ENCODE measurements around the gene UBE4B. TPM values are rescaled to one million over a fixed set of nuclear protein-coding genes. Genes with fewer than 3 reads are reported as not detected.

Gene UBE4B
- total and polyA plus RNA-seq, 10 donors = 8.8 to 53.8 (median 40.5) TPM

- H3K27me3 ChIP-seq (replicated peaks in 1 of 7) = no peaks in the 10 kb centered on the region
- no peak for DNase-seq
- H3K36me3 ChIP-seq = peaks cover 0 to 2% (median under 1%) of the 10 kb centered on the region in 6 donors
- no peak overlapping the region for H3K4me3 ChIP-seq
- no peak overlapping the region for H3K27ac ChIP-seq
- H3K4me1 ChIP-seq = no peaks in the 10 kb centered on the region
- TF ChIP-seq POLR2A (IDR thresholded peaks at IDR 0.05) (no peak), POLR2AphosphoS5 (IDR thresholded peaks at IDR 0.05) (no peak)
- TF ChIP-seq, protein P1, sequence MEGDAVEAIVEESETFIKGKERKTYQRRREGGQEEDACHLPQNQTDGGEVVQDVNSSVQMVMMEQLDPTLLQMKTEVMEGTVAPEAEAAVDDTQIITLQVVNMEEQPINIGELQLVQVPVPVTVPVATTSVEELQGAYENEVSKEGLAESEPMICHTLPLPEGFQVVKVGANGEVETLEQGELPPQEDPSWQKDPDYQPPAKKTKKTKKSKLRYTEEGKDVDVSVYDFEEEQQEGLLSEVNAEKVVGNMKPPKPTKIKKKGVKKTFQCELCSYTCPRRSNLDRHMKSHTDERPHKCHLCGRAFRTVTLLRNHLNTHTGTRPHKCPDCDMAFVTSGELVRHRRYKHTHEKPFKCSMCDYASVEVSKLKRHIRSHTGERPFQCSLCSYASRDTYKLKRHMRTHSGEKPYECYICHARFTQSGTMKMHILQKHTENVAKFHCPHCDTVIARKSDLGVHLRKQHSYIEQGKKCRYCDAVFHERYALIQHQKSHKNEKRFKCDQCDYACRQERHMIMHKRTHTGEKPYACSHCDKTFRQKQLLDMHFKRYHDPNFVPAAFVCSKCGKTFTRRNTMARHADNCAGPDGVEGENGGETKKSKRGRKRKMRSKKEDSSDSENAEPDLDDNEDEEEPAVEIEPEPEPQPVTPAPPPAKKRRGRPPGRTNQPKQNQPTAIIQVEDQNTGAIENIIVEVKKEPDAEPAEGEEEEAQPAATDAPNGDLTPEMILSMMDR (IDR thresholded peaks at IDR 0.05 in 8 of 11, conservative IDR thresholded peaks at IDR 0.05 in 3 of 11) = no peak
- intact Hi-C loops (cut with DNase I; ENCODE audit: low total_unique reads) = no loop called here
- 92 to 98% (median 98%) methylated on average over 4 of the region's 4 CpGs for WGBS, 5 donors
- peaks cover 0 to 6% (median 0%) of the 10 kb centered on the region in 8 donors for H3K9me3 ChIP-seq
These were observed 154.2 kb downstream of the UBE4B start for GRCh38 chr1:10187026-10187334.

DNA sequence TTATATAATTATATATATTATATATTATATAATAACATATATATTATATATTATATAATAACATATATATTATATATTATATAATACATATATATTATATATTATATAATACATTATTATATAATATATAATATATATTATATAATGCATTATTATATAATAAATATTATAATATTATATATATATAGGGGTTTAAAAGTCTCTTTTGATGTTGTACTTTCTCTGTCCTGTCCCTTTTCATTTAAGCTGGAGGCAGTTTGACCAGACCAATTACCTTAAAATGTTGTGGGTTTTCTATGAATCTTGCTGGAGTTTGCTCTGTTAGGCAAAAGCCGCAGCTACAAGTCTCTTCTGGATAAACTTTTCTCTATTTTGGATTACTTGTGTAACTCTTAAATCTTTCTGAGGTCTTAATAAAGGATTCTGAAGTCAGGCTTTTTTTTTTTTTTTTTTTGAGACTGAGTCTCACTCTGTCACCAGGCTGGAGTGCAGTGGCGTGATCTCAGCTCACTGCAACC is 155.4 kb downstream of the UBE4B start:
- no peak for DNase-seq

GRCh38 chr1:10189659-10190058 is 156.9 kb downstream of the UBE4B start:
- intact Hi-C loops (cut with DNase I; ENCODE audit: low total_unique reads) = no loop called here
- Histone ChIP-seq H3K27ac (no peak overlapping the region), H3K9me3 (peaks cover 0 to 6% (median 0%) of the 10 kb centered on the region in 8 donors), H3K4me1 (no peaks in the 10 kb centered on the region), H3K4me3 (no peak overlapping the region), H3K27me3 (replicated peaks in 1 of 7) (no peaks in the 10 kb centered on the region), H3K36me3 (no peaks in the 10 kb centered on the region)
- DNase-seq = no peak
- WGBS, 5 donors = 41 to 47% (median 46%) methylated on average over 4 of the region's 4 CpGs
- TF ChIP-seq, protein P1 (IDR thresholded peaks at IDR 0.05 in 8 of 11, conservative IDR thresholded peaks at IDR 0.05 in 3 of 11) = no peak
- TF ChIP-seq POLR2A (IDR thresholded peaks at IDR 0.05) (no peak), POLR2AphosphoS5 (IDR thresholded peaks at IDR 0.05) (peak in 1 of 3 donors; percentile 41)

More for the DNA sequence above, 155.4 kb downstream of the UBE4B start:
- Histone ChIP-seq H3K27me3 (replicated peaks in 1 of 7) (no peaks in the 10 kb centered on the region), H3K4me3 (no peak overlapping the region), H3K27ac (no peak overlapping the region), H3K4me1 (no peaks in the 10 kb centered on the region), H3K36me3 (no peaks in the 10 kb centered on the region), H3K9me3 (peaks cover 0 to 6% (median 0%) of the 10 kb centered on the region in 8 donors)
- TF ChIP-seq, protein P1 (IDR thresholded peaks at IDR 0.05 in 8 of 11, conservative IDR thresholded peaks at IDR 0.05 in 3 of 11) = no peak
- TF ChIP-seq POLR2AphosphoS5 (IDR thresholded peaks at IDR 0.05) = no peak
- no peak for TF ChIP-seq POLR2A (IDR thresholded peaks at IDR 0.05)
- intact Hi-C loops (cut with DNase I; ENCODE audit: low total_unique reads) = no loop called here
- WGBS, 5 donors = 94 to 100% (median 96%) methylated on average over 2 of the region's 2 CpGs

DNA sequence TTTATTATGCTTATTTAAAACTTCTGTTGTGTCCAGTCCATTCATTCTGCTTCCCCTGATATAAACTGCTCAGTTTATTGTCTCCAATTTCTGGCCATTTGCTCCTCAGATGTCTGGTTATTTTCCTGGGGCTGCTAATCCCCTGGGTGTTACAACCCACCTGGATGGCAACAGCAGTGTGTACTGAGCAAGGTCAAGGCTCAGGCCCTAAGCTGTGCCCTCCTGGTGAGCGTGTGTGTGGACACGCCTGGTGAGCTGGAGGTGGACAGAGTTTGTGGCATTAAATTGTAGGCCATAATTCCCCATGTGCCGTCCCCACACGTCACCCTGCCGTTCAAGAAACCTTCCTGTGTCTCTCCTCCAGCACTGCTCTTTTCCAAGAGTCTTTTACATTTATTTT is 159.5 kb downstream of the UBE4B start:
- H3K36me3 ChIP-seq = no peaks in the 10 kb centered on the region
- intact Hi-C loops (cut with DNase I; ENCODE audit: low total_unique reads) = no loop called here
- H3K4me3 ChIP-seq = no peak overlapping the region
- DNase-seq = no peak
- no peak for TF ChIP-seq POLR2A (IDR thresholded peaks at IDR 0.05)
- TF ChIP-seq, protein P1 (IDR thresholded peaks at IDR 0.05 in 8 of 11, conservative IDR thresholded peaks at IDR 0.05 in 3 of 11) = no peak
- no peak for TF ChIP-seq POLR2AphosphoS5 (IDR thresholded peaks at IDR 0.05)
- peaks cover 0 to 6% (median 0%) of the 10 kb centered on the region in 8 donors for H3K9me3 ChIP-seq
- no peak overlapping the region for H3K27ac ChIP-seq
- 85 to 90% (median 90%) methylated on average over 5 of the region's 5 CpGs for WGBS, 5 donors
- peaks cover 0 to 5% (median 0%) of the 10 kb centered on the region in 6 donors for H3K4me1 ChIP-seq
- no peaks in the 10 kb centered on the region for H3K27me3 ChIP-seq (replicated peaks in 1 of 7)

All from spleen (tissue), 11 donors.